ENCODE data around the gene ZFHX2.

GRCh38 chr14:23481979-23482822 lies 69.4 kb downstream of the ZFHX2 start:
- TF ChIP-seq, protein P1, sequence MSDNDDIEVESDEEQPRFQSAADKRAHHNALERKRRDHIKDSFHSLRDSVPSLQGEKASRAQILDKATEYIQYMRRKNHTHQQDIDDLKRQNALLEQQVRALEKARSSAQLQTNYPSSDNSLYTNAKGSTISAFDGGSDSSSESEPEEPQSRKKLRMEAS (IDR thresholded peaks at IDR 0.05) = no peak
- TF ChIP-seq TAF1 (IDR thresholded peaks at IDR 0.05; ENCODE audit: low read depth) (no peak), CREB1 (IDR thresholded peaks at IDR 0.05; ENCODE audit: low read depth) (no peak), TEAD4 (IDR thresholded peaks at IDR 0.05) (no peak), ZBTB7A (IDR thresholded peaks at IDR 0.05; ENCODE audit: low read depth) (no peak), RAD21 (IDR thresholded peaks at IDR 0.05; ENCODE audit: low read depth) (no peak), CEBPB (IDR thresholded peaks at IDR 0.05) (no peak)
- TF ChIP-seq, protein P2, sequence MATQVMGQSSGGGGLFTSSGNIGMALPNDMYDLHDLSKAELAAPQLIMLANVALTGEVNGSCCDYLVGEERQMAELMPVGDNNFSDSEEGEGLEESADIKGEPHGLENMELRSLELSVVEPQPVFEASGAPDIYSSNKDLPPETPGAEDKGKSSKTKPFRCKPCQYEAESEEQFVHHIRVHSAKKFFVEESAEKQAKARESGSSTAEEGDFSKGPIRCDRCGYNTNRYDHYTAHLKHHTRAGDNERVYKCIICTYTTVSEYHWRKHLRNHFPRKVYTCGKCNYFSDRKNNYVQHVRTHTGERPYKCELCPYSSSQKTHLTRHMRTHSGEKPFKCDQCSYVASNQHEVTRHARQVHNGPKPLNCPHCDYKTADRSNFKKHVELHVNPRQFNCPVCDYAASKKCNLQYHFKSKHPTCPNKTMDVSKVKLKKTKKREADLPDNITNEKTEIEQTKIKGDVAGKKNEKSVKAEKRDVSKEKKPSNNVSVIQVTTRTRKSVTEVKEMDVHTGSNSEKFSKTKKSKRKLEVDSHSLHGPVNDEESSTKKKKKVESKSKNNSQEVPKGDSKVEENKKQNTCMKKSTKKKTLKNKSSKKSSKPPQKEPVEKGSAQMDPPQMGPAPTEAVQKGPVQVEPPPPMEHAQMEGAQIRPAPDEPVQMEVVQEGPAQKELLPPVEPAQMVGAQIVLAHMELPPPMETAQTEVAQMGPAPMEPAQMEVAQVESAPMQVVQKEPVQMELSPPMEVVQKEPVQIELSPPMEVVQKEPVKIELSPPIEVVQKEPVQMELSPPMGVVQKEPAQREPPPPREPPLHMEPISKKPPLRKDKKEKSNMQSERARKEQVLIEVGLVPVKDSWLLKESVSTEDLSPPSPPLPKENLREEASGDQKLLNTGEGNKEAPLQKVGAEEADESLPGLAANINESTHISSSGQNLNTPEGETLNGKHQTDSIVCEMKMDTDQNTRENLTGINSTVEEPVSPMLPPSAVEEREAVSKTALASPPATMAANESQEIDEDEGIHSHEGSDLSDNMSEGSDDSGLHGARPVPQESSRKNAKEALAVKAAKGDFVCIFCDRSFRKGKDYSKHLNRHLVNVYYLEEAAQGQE (IDR thresholded peaks at IDR 0.05; ENCODE audit: low read depth) = no peak
